ENCODE data around the gene KMT2D.

Gene KMT2D

DNA sequence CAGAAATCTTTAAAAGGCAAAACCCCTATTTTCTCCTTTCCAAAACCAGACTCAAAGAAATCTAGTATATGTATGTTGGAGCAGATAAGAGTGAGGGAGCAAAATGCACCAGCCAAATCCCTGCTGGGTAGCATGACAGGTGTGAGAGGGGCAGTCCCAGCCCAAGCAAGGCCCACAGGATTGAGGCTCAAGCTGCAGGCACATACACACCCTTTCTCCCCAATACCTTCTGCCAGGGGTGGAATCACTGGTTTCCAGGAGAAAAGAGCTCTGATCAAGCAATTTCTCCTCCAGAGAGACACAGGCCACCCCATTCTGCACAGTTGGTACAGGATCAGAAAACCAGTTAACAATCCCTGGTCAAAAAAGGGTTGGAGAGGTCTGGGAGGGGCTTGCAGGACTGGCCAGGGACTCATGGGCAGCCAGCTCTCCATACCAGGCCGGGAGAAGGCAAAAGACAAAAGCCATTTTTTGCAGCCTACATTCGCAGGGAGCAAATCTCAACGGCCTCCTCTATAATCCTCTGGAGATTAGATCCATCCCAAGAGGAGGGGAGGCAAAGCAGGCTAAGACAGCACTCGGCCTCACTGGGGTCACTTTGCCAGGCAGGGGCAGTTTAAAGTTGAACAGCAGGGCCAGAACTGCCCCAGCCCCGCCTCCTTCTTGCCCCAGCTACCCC is 2.1 kb downstream of the KMT2D start:
- no peak for DNase-seq (ENCODE audit: low read depth)
- peak overlapping the region; percentile 76 for H3K4me3 ChIP-seq (ENCODE audit: low read length)
- TF ChIP-seq, protein P1, sequence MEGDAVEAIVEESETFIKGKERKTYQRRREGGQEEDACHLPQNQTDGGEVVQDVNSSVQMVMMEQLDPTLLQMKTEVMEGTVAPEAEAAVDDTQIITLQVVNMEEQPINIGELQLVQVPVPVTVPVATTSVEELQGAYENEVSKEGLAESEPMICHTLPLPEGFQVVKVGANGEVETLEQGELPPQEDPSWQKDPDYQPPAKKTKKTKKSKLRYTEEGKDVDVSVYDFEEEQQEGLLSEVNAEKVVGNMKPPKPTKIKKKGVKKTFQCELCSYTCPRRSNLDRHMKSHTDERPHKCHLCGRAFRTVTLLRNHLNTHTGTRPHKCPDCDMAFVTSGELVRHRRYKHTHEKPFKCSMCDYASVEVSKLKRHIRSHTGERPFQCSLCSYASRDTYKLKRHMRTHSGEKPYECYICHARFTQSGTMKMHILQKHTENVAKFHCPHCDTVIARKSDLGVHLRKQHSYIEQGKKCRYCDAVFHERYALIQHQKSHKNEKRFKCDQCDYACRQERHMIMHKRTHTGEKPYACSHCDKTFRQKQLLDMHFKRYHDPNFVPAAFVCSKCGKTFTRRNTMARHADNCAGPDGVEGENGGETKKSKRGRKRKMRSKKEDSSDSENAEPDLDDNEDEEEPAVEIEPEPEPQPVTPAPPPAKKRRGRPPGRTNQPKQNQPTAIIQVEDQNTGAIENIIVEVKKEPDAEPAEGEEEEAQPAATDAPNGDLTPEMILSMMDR (IDR thresholded peaks at IDR 0.05; ENCODE audit: insufficient read depth, low read depth, low read length, missing control alignments) = no peak

DNA sequence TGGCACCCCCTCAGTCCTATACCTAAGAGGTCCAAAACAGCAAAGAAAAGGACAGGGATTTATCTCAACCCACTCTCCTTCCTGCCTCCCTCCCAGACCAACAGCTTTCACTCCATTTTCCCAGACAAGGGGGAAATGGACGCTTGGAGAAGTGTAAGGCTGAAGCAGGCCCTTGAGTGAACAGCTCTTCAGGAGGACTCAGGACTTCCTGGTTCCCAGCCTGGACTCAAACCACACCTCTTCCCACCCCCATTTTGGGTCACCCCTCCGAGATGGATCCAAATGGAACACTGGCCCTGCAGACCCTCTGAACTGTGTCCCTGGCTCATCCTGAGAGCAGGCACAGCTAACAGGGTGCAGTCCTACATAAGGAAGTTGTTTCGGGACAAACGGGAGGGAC is 2.7 kb downstream of the KMT2D start:
- H3K4me3 ChIP-seq (ENCODE audit: low read length) = peak overlapping the region; percentile 76
- TF ChIP-seq, protein P1 (IDR thresholded peaks at IDR 0.05; ENCODE audit: insufficient read depth, low read depth, low read length, missing control alignments) = no peak
- DNase-seq (ENCODE audit: low read depth) = peak; percentile 19

DNA sequence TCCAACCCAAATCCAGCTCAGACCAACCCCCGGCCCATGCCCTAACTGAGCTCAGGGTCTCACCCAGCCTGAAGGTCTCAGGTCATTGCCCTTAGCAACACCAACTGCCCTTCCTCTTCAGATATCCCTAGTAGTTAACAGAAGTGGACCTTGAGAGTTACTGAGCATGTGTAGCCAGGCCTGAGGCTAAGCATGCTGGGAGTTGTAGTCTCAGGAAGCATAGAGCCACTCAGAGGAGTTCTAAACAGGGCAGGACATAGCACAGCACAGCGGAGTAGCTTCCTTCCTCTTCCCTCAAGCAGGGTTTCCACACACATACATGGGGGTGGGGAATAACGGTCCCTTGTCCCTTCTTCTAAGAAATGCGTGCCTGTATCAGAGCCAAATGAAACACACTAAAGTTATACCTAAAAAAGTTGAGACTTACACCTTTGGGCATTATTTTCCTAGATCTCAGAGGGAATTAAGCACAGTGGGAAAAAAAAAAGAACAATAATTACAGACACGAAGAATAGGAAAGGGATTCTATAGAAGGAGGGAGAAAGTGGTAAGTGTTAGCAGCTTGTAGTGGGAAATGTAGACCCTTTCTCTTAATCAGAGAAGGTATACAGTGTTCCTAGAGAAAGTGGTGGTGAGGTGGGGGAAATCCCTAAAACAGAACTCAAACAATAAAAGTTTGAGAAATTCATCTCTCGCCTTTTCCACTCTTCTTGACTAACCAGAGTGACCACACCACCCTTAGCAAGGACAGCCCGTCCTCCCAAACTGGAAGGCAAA is 4.4 kb downstream of the KMT2D start:
- peak; percentile 85 for DNase-seq (ENCODE audit: low read depth)
- TF ChIP-seq, protein P1 (IDR thresholded peaks at IDR 0.05; ENCODE audit: insufficient read depth, low read depth, low read length, missing control alignments) = no peak
- no peak overlapping the region for H3K4me3 ChIP-seq (ENCODE audit: low read length)

DNA sequence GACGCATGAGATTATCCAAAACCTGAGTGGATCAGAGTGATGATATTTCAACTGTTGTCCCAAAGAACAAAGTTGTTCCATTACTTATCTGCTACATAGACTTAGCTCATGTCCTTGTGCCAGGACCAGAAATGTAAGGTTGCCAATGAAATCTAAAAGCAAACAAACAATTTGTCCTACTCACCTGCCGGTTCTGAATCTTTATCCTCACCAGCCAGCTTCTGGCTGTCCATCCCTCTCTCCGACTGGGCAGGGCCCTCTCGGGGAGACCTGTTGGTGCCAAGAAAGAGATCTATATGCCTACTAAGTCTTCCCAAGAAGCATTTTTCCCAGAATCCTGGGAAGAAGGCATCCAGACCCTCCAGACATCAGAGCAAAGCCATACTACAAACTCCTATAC is 5.5 kb downstream of the KMT2D start:
- no peak overlapping the region for H3K4me3 ChIP-seq (ENCODE audit: low read length)
- no peak for DNase-seq (ENCODE audit: low read depth)
- TF ChIP-seq, protein P1 (IDR thresholded peaks at IDR 0.05; ENCODE audit: insufficient read depth, low read depth, low read length, missing control alignments) = no peak

DNA sequence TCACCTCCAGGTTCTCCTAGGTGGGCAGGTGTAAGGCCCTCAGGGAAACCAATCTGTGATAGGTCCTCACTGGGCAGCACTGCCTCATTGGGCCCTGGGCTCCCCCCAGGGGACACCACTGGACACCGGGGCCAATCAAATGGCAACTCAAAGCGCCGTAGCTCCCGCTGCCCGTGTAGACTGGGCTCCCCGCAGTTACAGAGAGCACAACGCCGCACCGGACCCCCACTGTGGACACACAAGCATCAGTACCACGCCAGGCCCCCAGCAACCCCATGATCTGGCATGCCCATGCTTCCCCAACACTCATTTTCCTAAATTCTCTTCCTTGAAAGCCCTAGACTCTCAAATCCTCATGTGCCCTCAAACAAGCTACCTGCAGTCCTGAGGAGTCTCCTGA is 6.1 kb downstream of the KMT2D start:
- TF ChIP-seq, protein P1 (IDR thresholded peaks at IDR 0.05; ENCODE audit: insufficient read depth, low read depth, low read length, missing control alignments) = no peak

DNA sequence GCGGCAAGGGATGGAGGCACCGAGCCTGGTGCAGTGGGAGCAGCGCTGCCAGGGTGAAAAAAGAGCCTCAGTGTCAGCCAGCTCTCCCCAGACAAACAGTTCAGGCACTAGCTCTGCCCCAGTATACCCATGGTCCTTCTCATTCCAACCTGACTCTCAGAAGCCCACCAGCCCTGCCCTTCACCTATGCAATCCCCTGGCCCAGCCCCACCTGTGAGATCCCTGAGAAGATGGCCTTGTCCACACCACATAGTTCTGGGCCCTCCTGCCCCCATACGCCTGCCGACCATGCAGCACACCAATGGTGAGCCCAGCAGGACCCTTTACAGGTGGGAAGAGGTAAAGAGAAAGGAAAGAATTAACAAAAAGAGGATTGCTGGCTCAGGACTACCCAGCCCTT is 6.5 kb downstream of the KMT2D start:
- TF ChIP-seq, protein P1 (IDR thresholded peaks at IDR 0.05; ENCODE audit: insufficient read depth, low read depth, low read length, missing control alignments) = no peak
- H3K4me3 ChIP-seq (ENCODE audit: low read length) = no peak overlapping the region
- DNase-seq (ENCODE audit: low read depth) = no peak

More for the DNA sequence above, 6.1 kb downstream of the KMT2D start:
- no peak overlapping the region for H3K4me3 ChIP-seq (ENCODE audit: low read length)
- DNase-seq (ENCODE audit: low read depth) = no peak

All from epithelial cell of esophagus (primary cell).